HG03378 (cell line): Measurements from ENCODE around the gene DNAAF5.

Experiments used
- ATAC-seq: cut with Tn5 transposase; IDR thresholded peaks from one replicate; pipeline ENCODE4 v1.9.1; 2021; ENCODE audit warnings: mild to moderate bottlenecking, moderate library complexity; ENCODE audit not compliant: unreplicated experiment

The DNAAF5 gene

DNA sequence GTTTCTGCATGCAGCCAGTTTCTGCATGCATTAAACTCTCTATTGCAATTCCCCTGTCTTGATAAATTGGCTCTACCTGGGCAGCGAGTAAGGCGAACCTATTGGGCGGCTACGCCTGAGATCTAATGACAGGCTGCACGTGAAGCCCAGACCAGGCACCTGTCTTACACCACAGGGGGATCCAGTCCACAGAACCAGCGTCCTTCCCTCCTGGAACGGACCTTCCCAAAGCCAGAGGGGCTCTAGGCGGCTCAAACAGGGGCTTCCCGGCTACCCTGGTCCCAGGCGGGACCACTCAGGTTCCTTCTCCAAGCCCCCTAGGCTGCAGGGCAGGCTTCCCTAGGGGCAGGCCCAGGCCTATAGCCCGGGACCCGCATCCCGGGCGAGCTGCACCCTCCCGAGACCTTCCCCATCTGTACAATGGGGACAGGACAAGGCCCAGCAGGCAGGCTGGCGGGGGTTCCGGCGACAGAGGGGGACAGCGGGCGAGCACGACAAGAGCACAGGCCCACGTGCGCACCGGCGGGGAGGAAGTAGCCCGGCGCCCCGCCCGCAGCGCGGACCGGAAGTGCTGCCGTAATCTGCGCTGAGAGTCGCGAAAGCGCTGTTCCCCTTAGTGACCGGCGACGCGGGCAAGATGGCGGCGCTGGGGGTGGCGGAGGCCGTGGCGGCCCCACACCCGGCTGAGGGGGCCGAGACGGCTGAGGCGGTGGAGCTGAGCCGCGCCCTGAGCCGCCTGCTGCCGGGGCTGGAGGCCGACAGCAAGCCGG is at the start of gene DNAAF5:
DNAAF5 (plus strand) TSS at position 616 of the 770 bp plus-strand sequence; CDS start at position 638, 22 bp downstream.
- ATAC-seq, result peak; percentile 75

DNA sequence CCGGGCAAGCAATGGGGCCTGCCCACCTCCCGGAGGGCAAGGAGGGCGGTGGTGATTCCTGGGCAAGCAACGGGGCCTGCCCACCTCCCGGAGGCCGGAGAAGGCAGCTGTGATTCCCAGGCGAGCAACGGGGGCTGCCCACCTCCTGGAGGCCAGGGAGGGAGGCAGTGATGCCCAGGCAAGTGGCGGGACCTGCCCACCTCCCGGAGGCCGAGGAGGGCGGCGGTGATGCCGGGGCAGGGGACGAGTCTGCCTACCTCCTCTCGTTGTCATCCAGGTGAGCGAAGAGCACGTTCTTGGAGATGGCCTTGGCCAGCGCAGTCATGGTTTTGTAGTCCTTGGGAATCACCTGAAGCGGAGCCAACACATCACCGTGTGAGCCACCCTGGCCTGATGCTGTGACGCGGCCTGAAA is 49.5 kb upstream of the DNAAF5 start:
- no peak for ATAC-seq

DNA sequence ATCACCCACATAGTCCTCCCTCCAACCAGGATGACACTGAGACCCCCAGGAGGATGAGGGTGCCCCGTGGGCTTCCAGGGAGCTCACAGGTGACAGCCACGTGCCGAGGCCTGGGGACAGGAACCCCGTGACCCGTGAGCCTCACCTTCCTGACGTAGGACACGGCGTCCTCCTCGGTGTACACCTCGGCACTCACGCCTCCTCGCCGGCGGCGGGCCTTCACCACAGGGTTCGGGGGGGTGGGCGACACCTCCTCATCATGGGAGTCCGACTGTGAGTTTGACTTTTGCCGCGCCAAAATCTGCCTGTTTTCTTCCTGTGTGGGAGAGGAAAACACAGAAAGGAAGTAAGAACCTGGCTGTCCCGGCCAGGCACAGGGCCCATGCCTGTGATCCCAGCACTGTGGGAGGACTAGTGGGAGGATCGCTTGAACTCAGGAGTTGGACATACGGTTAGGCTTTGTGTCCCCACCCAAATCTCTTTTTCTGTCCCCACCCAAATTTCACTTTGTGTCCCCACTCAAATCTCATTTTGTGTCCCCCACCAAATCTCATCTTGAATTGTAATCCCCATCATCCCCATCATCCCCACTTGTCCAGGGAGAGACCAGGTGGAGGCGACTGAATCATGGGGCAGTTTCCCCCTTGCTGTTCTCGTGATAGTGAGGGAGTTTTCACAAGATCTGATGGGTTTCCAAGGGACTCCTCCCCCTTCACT is 45.9 kb upstream of the DNAAF5 start:
- no peak for ATAC-seq

DNA sequence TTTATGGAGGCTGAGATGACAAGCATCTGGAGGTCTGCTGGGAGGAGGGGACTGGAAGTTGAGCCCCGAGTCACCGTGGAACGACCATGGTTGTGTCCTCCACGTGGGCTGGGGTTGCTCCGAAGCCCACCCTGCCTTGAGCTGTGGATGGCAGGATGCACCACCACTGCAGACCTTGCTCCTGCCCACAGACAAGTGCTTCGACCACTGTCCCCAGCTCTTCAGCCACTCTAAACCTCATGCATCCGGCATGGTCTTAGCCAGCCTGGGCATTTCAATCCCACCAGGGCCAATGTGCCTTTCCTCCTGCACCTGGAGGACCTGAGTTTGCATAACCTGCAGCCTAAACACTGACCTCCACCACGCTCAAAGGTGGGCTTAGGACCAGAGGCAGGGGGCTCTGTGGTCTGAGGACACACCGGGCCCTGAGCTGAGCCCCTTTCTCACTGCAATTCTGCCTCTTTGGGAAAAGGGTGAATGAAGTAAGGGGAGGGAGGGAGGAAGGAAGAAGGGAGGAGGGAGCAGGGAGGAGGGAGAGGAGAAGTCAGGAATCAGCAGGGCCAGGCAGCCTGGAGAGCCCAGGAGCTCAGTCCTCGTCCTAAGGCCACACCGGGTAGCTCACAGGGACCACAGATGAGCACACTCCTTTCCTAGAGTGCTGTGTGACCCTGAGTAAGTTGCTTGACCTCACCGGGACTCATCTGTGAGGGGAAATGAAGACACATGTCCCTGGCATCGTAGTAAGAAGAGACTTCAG is 44.8 kb upstream of the DNAAF5 start:
- no peak for ATAC-seq

DNA sequence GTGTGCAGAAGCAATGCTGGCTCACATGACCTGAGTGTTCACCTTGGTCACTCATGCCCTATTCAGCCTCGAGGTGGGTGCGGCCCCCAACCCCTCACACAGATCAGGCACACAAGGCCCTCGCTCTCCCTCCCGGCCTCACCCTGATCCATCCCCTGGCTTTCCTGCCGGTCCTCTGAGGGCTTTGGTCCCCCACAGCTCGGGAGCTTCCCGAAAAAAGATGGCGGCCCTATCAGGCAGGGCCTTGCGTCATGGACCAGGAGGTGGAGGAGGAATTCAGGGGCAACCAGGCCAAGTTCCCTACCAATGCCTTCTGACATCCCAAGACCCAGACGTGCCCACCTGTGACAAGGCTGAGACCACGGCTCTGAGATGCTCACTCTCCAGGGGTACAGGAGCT is 43.7 kb upstream of the DNAAF5 start:
- no peak for ATAC-seq

DNA sequence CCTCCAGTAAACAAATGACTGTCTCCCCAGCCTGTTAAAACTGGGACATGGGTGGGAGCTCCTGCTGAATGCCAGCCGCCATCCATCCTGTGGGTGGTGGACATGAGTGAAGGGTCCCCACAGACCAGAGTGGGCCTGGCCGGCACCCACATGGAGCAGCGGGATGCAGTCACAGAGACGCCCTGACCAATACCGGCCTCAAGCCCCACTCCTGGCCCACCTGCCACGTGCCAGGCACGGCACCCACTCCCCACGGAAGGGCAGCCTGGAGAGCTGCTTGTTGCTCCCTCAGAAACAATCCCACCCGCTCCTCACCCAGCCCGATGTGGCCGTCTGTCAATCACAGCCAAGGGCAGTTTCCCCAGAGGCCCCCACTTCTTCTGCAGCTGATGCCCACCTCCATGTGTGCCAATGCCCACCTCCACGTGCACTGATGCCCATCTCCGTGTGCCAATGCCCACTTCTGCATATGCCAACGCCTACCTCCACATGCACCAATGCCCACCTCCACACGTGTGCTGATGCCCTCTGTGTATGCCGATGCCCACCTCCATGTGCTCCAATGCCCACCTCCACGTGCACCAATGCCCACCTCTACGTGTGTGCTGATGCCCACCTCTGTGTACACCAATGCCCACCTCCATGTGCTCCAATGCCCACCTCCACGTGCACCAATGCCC is 42.8 kb upstream of the DNAAF5 start:
- no peak for ATAC-seq

DNA sequence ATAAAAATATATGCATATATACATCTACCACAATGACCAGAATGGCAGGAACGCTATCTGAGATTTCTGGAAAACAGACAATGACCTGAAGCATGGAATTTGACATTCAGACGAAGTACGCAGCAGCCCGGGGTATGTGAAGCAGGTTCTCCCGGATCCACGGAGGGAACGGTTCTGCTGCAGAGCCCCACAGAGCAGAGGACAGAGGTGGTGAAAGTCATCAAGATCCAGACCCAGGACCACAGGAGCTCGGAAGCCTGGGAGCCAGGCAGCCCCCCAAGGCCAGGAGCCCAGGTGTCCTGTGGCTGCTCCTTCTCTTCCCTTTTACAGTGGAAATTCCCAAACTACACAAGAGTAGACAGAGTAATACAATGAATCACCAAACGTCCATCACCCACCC is 42.1 kb upstream of the DNAAF5 start:
- no peak for ATAC-seq

DNA sequence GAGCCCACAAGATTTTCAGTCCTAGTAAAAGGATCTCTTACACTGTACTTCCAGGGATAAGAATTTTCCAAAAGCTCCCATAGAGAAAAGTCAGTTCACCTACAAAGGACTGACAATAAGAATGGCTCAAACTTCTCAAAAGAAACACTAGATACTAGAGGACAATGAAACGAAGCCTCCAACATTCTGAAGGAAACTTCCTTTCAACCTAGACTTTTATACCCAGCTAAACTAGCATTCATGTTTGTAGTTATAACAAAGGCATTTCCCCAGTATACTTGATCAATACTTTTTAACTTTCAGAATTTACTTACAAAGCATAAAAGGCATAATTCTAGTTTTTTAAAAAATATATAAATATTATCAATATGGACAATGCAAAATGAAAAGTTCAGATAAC is 41.0 kb upstream of the DNAAF5 start:
- no peak for ATAC-seq

DNA sequence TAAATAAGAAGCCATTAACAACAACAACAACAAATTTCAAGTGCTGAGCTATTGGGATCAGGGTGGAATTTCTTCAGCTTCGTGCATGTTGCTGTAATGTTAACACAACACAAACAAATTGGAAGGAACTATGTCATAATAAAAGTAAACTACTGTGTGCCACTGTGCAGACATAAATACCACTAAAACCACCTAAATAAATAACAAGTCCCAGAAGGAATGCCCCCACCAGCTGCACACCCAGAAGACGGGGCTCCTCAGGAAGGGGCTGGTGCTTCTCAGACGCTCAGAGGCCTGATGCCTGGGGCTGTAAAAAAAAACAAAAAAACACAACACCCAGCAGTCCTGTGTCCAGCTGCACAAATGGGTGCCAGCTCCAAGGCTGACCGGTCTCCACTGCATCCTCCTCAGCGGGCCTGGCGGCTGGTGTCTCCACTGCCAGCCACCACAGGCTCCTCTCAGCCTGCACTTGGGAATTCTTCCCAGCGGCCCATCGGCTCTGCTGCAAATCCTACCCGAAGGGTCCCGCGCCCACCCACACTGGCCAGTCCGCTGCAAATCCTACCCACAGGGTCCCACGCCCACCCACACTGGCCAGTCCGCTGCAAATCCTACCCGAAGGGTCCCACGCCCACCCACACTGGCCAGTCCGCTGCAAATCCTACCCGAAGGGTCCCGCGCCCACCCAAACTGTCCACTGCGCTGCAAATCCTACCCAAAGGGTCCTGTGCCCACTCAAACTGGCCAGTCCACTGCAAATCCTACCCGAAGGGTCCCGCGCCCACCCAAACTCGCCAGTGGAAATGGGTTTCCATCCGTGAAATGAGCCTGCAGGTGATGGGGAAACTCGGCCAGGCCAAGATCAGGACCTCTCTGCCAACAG is 35.8 kb upstream of the DNAAF5 start:
- ATAC-seq, result no peak

DNA sequence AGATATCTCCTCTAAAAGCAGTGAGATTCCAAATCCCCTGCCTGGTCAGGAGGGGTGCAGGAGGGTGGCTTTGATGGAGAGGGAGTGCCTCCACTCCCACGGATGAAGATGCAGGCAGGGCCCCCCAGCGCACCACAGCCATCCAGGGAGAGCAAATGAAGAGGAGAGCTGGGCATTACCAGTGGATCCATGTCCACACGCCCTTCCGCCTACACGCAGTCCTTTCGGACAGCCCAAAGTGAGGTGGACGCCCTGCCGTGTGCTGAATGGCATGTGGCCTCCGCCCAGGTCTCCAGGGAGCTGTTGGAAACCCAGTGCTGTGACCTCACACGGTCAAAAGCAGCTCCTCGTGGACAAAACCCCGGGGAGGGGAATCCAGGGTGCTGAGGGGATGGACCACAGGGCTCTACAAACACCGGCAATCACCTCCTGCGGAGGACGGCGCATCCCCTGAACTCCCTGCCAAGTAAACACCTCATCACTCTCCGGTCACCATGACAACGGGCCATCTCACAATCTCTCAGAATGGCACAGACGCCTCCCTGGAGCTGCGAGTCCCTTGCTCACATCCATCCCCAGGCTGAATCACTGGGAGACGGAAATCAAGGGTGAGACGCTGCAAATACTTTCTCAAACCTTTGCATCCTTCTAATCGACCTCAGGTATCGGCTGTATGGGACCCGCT is 35.0 kb upstream of the DNAAF5 start:
- no peak for ATAC-seq

DNA sequence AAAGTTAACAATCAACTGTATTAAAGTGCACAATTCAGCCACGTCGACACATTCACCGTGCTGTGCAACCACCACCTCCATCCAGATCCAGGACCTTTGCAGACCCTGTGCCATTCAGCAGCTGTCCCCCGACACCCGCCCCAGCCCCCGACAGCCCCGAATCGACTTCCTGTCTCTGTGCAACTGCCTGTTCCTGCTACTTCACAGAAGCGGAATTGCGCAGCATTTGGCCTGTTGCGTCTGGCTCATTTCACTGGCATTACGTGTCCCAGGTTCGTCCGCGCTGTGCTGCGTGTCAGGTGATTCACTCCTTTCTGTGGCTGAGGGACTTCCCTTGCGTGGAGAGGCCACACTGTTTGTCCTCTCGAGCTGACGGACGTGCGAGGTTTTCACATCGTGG is 33.2 kb upstream of the DNAAF5 start:
- ATAC-seq, result no peak

DNA sequence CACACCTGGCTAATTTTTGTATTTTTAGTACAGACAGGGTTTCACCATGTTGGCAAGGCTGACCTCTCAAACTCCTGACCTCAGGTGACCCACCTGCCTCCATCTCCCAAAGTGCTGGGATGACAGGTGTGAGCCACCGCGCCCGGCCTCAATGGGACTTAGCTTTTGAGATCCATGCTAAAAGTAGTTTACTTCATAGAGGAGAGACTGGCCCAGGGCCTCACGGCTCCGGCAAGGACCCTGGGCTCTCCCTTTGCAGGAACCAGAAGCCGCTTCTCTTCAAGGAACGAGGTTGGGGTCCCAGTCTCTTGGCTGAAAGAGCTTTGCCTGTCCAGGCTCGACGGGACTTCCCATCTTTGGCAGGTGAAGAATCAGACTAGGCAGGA is 30.1 kb upstream of the DNAAF5 start:
- ATAC-seq, result no peak

DNA sequence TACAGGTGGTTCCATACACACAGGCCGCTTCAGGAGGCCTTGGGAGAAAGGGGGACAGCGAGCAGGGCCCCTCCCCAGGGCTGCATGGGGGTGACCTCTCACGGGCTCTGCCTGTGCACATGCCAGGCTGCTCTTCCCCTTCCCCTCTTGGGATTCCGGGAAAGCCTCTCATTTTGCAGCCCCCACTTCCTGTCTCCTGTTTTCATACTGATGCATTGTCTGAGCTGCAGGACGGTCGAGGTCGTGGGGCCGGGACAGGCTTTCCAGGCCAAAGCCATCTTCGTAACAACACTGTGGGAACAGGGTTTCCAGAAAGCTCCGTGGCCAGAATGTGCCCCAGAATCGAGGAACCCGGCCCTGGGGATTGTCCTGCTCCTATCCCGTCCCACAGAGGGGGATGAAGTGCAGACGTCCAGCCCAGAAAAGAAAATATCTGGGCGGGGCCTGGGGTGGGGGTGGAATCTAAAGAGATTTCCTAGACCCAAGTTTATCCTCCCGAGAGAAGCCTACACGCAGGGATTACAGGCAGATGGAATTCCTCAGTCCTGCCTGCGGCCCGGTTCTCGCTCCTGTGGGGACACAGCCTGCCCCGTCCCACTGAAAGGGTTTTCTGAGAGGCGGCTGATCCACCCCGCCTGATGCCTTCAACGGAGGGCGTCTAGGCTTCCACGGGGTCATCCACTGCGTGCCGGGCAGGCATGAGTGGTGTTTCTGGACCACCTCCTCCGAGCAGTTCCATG is 29.5 kb upstream of the DNAAF5 start:
- ATAC-seq, result no peak

DNA sequence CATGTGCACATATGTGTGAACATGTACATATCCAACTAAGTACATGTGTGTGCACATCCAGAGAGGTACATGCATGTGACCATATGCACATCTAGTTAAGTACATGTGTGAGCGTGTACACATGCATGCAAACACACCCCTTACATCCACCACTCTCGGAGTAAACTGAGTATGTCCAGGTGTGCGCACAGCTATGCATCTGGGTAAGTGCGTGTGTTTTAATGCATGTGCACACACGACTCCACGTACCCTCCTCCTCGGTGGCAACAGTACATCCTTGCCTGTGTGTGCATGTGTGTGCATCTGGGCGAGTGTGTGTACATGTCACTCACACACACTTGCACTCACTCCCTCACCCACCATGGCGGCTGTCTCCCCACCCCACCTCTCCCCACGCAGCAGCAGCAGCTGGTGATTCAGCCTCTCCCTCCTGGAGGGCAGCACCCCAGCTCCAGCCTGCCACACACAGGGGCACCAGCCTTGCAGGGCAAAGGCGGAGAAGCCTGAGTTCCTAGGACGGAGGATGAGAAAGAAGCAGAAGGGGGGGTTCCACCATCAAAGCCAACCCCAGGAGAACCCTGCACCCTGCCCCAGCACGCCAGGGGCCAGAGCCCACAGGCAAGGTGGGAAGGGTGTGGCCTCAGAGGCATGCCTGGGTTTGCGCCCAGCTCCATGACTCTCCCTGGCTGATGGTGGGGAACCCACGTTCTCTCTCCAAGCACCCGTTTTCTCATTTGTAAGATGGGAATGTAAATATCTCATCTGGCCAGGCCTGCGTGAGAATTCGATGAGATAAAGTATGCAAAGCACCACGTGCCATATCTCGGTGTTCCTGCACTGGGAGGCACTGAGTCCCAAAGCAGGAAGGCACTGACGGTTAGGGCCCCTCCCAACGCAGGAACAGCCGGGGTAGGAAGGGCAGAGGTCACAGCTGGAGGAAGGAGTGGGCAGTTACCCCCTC is 27.7 kb upstream of the DNAAF5 start:
- ATAC-seq, result no peak

DNA sequence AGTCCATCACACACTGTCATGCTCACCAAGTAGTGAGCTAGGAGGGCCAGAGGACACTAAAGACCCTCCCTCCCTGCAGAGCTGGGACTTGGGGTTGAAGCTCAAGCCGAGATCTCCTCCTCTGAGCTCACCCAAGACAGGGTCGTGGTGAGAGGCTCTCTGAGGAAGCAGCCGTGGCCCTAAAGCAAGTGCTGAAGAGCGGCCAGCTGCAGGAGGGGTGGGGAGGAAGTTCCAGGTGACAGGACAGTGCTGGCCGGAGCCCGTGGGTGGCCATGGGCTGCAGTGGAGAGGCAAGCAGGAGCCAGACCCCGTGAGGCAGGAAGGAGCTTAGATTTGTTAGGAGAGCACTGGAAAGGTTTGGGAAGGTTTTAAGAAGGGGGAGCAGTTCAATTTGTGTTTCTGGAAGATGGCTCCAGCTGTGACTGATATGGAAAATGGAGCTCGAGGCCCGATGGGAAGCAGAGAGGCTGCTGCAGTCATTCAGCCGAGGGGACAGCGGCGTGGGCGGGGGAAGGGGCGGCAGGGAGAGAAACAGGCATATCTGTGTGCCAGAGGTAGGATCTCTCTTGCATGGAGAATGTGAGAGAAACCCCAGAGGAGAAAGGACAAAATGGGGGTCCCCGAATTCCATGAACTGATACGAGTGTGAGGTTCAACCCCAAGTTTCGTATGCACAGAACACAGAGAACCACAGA is 26.9 kb upstream of the DNAAF5 start:
- no peak for ATAC-seq

DNA sequence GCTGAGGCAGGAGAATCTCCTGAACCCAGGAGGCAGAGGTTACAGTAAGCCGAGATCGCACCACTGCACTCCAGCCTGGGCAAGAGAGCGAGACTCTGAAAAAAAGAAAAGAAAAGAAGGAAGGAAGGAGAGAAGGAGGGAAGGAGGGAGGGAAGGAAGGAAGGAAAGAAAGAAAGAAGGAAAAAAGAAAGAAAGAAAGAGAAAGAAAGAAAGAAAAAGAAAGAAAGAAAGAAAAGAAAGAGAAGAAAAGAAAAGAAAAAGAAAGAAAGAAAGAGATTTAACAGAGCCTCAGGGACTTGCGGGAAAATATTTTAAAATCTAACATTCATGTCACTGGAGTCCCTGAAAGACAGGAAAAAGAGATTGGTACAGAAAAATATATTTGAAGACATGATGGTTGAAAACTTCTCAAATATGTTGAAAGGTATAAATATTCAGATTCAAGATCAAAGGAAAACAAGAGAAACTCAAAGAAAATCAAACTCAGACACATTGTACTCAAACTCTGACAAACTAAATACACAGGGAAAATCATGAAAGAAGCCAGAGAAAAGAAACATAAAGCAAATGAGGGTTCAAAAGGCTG is 25.3 kb upstream of the DNAAF5 start:
- no peak for ATAC-seq

DNA sequence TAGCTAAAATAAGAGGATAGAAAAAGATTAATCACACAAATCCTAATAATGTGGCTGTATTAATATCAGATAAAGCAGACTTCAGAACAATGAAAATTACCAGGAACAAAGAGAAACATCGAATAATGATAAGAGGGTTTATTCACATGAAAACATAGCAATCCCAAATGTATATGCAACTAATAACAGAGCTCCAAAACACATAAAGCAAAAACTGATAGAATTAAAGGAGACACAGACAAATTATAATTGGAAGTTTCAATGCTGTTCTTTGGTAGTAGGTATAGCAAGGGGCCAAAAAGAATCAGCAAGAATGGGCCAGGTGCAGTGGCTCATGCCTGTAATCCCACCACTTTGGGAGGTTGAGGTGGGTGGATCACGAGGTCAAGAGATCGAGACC is 23.4 kb upstream of the DNAAF5 start:
- ATAC-seq, result no peak
